Measurements from ENCODE around the gene LRP1B.

LRP1B gene

DNA sequence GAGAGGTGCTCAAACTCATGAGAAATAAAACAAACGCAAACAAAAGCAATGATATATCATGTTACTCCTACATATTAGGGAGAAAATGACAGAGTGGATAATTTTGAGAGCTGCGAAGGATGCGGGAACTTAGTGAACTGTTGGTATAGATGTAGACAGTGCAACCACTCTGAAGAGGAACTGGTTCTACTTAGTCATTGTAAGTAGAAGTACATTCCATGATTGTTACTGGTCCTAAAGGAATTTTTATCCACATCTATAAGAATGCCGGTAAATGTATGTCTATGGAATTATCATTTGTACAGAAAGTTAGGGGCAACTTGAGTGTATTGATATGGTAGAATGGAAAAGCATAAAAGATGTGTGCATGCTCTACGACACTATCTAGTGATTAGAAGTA, 1238.4 kb downstream of the LRP1B start:
- TF ChIP-seq SIN3A (IDR thresholded peaks at IDR 0.05; ENCODE audit: borderline replicate concordance, insufficient read depth, low read length) (no peak), TAF1 (IDR thresholded peaks at IDR 0.05; ENCODE audit: borderline replicate concordance, insufficient read depth, low read length) (no peak), FOXP2 (optimal IDR thresholded peaks at IDR 0.05; ENCODE audit: borderline replicate concordance, extremely low read depth, extremely low read length, insufficient read depth) (no peak), POLR2AphosphoS5 (IDR thresholded peaks at IDR 0.05; ENCODE audit: low read depth, low read length) (no peak)
- TF ChIP-seq, protein P1, sequence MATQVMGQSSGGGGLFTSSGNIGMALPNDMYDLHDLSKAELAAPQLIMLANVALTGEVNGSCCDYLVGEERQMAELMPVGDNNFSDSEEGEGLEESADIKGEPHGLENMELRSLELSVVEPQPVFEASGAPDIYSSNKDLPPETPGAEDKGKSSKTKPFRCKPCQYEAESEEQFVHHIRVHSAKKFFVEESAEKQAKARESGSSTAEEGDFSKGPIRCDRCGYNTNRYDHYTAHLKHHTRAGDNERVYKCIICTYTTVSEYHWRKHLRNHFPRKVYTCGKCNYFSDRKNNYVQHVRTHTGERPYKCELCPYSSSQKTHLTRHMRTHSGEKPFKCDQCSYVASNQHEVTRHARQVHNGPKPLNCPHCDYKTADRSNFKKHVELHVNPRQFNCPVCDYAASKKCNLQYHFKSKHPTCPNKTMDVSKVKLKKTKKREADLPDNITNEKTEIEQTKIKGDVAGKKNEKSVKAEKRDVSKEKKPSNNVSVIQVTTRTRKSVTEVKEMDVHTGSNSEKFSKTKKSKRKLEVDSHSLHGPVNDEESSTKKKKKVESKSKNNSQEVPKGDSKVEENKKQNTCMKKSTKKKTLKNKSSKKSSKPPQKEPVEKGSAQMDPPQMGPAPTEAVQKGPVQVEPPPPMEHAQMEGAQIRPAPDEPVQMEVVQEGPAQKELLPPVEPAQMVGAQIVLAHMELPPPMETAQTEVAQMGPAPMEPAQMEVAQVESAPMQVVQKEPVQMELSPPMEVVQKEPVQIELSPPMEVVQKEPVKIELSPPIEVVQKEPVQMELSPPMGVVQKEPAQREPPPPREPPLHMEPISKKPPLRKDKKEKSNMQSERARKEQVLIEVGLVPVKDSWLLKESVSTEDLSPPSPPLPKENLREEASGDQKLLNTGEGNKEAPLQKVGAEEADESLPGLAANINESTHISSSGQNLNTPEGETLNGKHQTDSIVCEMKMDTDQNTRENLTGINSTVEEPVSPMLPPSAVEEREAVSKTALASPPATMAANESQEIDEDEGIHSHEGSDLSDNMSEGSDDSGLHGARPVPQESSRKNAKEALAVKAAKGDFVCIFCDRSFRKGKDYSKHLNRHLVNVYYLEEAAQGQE (IDR thresholded peaks at IDR 0.05; ENCODE audit: insufficient read depth in 1 of 2, low read depth in 2 of 2, low read length in 2 of 2), result no peak

DNA sequence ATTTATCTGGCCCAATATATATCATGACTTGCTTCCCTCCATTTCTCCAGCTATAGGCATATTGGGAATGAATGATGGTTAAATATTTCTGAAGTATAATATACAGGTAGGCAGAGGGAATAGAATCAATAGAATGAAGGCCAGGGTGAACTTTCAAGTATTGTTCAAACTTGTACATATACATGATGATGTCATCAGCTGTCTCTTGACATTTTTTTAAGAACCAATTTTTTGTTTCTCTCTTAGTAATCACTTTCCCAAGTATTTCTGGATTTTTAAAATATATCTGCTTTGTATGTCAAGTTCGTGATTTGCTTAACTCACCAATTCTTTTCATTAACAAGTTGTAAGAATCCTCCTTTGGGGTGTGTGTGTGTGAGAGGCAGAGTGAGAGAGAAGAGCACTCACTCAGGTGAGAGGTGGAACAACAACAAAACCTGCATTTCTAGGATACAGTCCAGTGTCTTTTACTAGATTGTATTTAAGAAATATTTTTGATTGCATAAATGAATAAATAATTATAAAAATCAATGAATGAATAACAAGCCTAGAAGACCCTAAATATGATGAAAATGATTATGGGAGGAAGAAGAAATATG, 1239.1 kb downstream of the LRP1B start:
- TF ChIP-seq POLR2AphosphoS5 (IDR thresholded peaks at IDR 0.05; ENCODE audit: low read depth, low read length) (no peak), TAF1 (IDR thresholded peaks at IDR 0.05; ENCODE audit: borderline replicate concordance, insufficient read depth, low read length) (no peak)

DNA sequence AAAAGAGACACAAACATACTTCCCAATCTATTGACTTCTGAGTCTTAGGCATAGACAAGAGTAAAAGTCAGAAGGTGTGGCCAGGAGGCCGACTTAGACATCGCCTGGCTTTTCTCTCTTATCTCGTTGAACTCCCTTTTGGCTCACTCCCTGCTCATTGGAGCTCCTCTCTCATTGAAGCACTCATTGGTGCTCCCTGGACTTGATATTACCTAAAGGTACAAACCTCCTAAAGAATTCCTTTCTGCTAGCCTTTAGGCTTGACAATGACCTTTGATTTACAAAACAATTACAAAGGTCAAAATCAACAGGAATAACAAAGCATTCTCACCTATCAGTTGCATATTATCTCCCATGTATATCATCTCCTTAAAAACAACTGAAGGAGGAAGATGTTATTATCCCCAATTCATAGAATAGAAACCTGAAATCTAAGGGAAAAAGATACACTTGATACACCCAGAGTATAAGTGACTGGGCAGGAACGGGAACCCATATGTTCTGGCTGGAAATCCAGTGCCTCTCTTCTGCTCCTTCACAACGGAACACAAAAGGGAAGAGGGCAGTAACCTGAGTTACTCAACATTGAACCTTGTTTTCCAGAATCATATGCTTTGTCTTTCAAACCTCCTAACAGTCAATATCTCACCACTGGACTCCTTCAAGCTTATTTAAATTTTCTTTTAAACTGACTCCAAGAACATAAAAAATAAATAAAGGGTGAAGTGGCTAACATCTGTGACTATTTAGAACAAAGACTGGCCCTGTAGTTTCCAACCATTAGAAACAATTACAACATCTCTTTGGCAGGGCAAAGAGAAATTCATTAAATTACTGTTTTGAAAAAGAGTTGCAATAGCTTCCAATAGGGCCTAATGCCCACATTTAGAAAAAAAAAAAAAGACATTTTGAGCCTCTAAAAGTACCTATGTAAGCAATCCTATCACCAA, 1247.9 kb downstream of the LRP1B start:
- TF ChIP-seq TAF1 (IDR thresholded peaks at IDR 0.05; ENCODE audit: borderline replicate concordance, insufficient read depth, low read length) (no peak), POLR2AphosphoS5 (IDR thresholded peaks at IDR 0.05; ENCODE audit: low read depth, low read length) (no peak), FOXP2 (optimal IDR thresholded peaks at IDR 0.05; ENCODE audit: borderline replicate concordance, extremely low read depth, extremely low read length, insufficient read depth) (no peak), SIN3A (IDR thresholded peaks at IDR 0.05; ENCODE audit: borderline replicate concordance, insufficient read depth, low read length) (no peak)
- TF ChIP-seq, protein P1 (IDR thresholded peaks at IDR 0.05; ENCODE audit: insufficient read depth in 1 of 2, low read depth in 2 of 2, low read length in 2 of 2), result no peak

DNA sequence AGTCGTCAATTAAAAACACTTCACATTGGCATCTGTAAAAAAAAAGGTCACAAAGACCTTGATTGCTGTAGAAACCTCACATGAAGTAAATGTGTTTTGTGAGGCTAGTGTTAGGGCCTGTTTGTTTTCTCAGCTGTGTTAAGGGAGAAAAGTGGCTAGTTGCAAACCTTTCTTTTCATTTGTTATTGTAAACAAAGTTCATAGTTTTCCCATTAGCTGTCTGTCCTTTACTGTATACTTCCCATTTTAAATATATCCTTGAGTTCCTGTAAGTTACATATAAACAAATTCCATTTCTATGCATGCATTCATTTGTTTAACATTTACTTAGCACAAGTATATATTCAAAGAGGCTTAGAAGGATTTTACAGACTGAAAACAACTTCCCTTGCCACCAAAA, 1250.2 kb downstream of the LRP1B start:
- TF ChIP-seq TAF1 (IDR thresholded peaks at IDR 0.05; ENCODE audit: borderline replicate concordance, insufficient read depth, low read length) (no peak), SIN3A (IDR thresholded peaks at IDR 0.05; ENCODE audit: borderline replicate concordance, insufficient read depth, low read length) (no peak), FOXP2 (optimal IDR thresholded peaks at IDR 0.05; ENCODE audit: borderline replicate concordance, extremely low read depth, extremely low read length, insufficient read depth) (no peak), POLR2AphosphoS5 (IDR thresholded peaks at IDR 0.05; ENCODE audit: low read depth, low read length) (no peak)
- TF ChIP-seq, protein P1 (IDR thresholded peaks at IDR 0.05; ENCODE audit: insufficient read depth in 1 of 2, low read depth in 2 of 2, low read length in 2 of 2), result no peak

DNA sequence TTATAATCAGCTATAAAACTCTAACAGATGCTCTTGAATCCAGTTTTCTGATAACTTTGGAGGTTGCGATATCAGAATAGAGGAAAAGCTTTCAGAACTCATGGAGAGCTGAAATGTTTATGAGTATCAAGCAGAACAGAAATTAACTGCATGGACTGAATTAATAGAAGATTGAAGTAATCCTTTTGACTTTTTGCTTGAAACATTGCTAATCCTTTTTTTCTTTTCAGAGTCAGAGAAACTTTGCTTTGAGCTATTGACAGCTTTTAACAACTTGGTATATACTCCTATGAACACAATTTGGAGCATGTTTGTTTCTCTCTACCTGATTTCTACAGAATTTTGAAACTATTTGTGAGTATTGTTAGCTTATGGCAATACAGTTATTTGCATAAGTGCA, 1254.8 kb downstream of the LRP1B start:
- TF ChIP-seq POLR2AphosphoS5 (IDR thresholded peaks at IDR 0.05; ENCODE audit: low read depth, low read length) (no peak), SIN3A (IDR thresholded peaks at IDR 0.05; ENCODE audit: borderline replicate concordance, insufficient read depth, low read length) (no peak), FOXP2 (optimal IDR thresholded peaks at IDR 0.05; ENCODE audit: borderline replicate concordance, extremely low read depth, extremely low read length, insufficient read depth) (no peak)

Measured in PFSK-1 (cell line).